Osteoblast (primary cell): ENCODE results near the gene ZBTB40. TPM values are rescaled to one million over a fixed set of nuclear protein-coding genes. Genes with fewer than 3 reads are reported as not detected.

ENCODE experiments used
- DNase-seq: peaks from one replicate; pipeline ENCODE4 v3.0.0; 2011; ENCODE audit warnings: low spot score, mixed read lengths; ENCODE audit not compliant: insufficient read length; ENCODE audit errors: missing footprints
- H2AFZ ChIP-seq: 2 replicates; pipeline ENCODE4 v1.6.0; 2011; ENCODE audit warnings: mild to moderate bottlenecking, low read length
- H3K27ac ChIP-seq: 2 replicates; pipeline ENCODE4 v1.5.1; 2011; ENCODE audit warnings: mild to moderate bottlenecking, low read depth, low read length, moderate library complexity
- H3K27me3 ChIP-seq: 2 replicates; pipeline ENCODE4 v1.6.0; 2012; ENCODE audit warnings: mild to moderate bottlenecking, control low read depth, inconsistent platforms, low read length, moderate library complexity; ENCODE audit not compliant: insufficient read depth
- H3K36me3 ChIP-seq: 2 replicates; pipeline ENCODE4 v1.5.1; 2011; ENCODE audit warnings: mild to moderate bottlenecking, low read length, control low read depth, moderate library complexity; ENCODE audit not compliant: insufficient read depth
- H3K4me1 ChIP-seq: 2 replicates; pipeline ENCODE4 v1.5.1; 2011; ENCODE audit warnings: mild to moderate bottlenecking, low read length, control low read depth, moderate library complexity; ENCODE audit not compliant: insufficient read depth
- H3K4me2 ChIP-seq: 2 replicates; pipeline ENCODE4 v1.6.0; 2011; ENCODE audit warnings: mild to moderate bottlenecking, low read length; ENCODE audit not compliant: insufficient read depth
- H3K4me3 ChIP-seq: fragments of 200-600 bp; sonication (generic); 3 replicates; pipeline ENCODE4 v1.5.1; 2012; ENCODE audit warnings: mild to moderate bottlenecking, low read length, inconsistent platforms; ENCODE audit not compliant: insufficient read depth
- H3K79me2 ChIP-seq: 2 replicates; pipeline ENCODE4 v1.6.0; 2012; ENCODE audit warnings: mild to moderate bottlenecking, low read length, control low read depth, inconsistent platforms; ENCODE audit not compliant: insufficient read depth
- H3K9me3 ChIP-seq: 2 replicates; pipeline ENCODE4 v1.5.1; 2011; ENCODE audit warnings: low read depth, low read length, control low read depth
- H4K20me1 ChIP-seq: 2 replicates; pipeline ENCODE4 v1.6.0; 2012; ENCODE audit warnings: mild to moderate bottlenecking, low read length, control low read depth; ENCODE audit not compliant: insufficient read depth
- total RNA-seq: library from RNA; depleted of rRNA; stranded (reverse); fragments of >200 nt; gene quantifications from 2 replicates; pipeline ENCODE4 v1.2.3, GENCODE V29; 2012
- TF ChIP-seq, protein P1 (sequence below): IDR thresholded peaks from 2 replicates; pipeline ENCODE4 v1.5.1; 2011; ENCODE audit warnings: mild to moderate bottlenecking, low read depth, low read length, moderate library complexity; ENCODE audit errors: extremely low read depth

The ZBTB40 gene
- total RNA-seq, 1 donor, result 16.3 TPM

DNA sequence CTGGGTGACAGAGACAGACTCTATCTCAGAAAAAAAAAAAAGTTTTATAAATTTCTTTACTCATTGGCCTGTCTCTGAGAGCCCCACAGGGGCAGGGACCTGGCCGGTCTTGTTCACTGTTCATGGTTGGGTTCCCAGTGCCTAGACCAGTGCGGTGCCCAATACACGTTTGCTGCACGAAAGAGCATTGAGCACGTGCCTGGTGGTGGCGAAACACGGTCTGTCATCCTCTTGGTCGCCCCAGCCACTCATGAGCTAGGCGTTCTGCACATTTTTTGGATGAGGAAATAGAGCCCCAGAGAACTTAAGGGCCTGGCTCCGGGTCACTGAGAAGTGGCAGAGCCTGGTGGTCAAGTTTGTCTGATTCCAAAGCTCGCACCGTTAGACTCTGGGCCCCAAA lies 93.0 kb downstream of the ZBTB40 start:
- Histone ChIP-seq H4K20me1 (no peaks in the 10 kb centered on the region), H3K27me3 (peaks cover 48% of the 10 kb centered on the region)

DNA sequence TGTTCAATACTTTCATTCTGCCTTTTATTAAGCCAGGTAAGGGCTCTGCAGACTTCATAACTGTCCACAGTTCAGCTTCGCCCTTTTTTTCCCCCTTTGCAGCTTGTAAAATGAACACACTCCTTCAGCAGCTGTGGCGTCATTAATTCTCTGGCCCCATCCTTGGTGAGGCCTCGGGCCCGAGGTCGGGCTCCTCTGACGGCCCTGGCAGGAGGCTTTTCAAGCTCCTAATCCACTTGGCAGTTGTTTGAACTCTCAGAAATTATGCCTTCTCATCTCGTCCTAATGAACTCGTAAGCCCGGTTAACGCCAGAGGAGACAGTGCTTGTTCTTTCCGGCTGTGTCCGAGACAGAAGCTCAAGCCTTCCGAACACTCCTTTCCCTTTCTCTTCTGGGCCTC lies 93.5 kb downstream of the ZBTB40 start:
- H3K36me3 ChIP-seq, result no peaks in the 10 kb centered on the region
- H3K27ac ChIP-seq, result no peak overlapping the region
- no peaks in the 10 kb centered on the region for H3K4me1 ChIP-seq
- no peaks in the 10 kb centered on the region for H3K79me2 ChIP-seq
- no peaks in the 10 kb centered on the region for H3K9me3 ChIP-seq
- no peak overlapping the region for H3K4me3 ChIP-seq
- peaks cover 52% of the 10 kb centered on the region for H3K27me3 ChIP-seq
- H4K20me1 ChIP-seq, result no peaks in the 10 kb centered on the region
- no peak overlapping the region for H2AFZ ChIP-seq
- TF ChIP-seq, protein P1, sequence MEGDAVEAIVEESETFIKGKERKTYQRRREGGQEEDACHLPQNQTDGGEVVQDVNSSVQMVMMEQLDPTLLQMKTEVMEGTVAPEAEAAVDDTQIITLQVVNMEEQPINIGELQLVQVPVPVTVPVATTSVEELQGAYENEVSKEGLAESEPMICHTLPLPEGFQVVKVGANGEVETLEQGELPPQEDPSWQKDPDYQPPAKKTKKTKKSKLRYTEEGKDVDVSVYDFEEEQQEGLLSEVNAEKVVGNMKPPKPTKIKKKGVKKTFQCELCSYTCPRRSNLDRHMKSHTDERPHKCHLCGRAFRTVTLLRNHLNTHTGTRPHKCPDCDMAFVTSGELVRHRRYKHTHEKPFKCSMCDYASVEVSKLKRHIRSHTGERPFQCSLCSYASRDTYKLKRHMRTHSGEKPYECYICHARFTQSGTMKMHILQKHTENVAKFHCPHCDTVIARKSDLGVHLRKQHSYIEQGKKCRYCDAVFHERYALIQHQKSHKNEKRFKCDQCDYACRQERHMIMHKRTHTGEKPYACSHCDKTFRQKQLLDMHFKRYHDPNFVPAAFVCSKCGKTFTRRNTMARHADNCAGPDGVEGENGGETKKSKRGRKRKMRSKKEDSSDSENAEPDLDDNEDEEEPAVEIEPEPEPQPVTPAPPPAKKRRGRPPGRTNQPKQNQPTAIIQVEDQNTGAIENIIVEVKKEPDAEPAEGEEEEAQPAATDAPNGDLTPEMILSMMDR, result no peak
- H3K4me2 ChIP-seq, result peak overlapping the region; percentile 9
- peak; percentile 63 for DNase-seq

More for the DNA sequence above, 93.0 kb downstream of the ZBTB40 start:
- Histone ChIP-seq H3K27ac (no peak overlapping the region), H3K79me2 (no peaks in the 10 kb centered on the region), H3K4me3 (no peak overlapping the region), H3K4me1 (no peaks in the 10 kb centered on the region), H3K4me2 (no peak overlapping the region), H3K36me3 (no peaks in the 10 kb centered on the region), H3K9me3 (no peaks in the 10 kb centered on the region), H2AFZ (no peak overlapping the region)
- DNase-seq, result no peak
- TF ChIP-seq, protein P1, result no peak

DNA sequence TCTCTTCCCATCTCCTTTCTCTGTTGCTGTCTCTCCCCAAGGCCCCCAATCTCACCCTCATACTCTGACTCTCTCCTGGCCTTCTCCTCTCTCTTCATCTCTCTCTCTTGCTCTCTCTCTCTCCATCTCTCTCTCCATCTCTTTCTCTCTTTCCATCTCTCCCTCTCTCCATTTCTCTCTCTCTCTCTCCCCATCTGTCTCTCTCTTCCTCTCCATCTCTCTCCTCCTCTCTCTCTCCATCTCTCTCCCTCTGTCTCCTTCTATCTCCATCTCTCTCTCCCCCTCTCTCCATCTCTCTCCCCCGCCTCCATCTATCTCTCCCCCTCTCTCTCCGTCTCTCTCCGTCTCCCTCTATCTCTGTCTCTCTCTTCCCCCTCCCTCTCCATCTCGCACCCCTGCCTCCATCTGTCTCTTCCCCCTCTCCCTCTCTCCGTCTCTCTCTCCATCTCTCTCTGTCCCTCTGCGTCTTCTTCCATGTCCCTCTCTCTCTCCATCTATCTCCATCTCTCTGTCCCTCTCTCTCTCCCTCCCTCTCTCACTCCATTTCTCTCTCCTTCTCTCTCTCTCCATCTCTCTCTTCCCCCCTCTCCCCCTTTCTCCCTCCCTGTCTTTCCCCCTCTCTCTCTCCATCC lies 95.7 kb downstream of the ZBTB40 start:
- H3K27me3 ChIP-seq, result peaks cover 56% of the 10 kb centered on the region

DNA sequence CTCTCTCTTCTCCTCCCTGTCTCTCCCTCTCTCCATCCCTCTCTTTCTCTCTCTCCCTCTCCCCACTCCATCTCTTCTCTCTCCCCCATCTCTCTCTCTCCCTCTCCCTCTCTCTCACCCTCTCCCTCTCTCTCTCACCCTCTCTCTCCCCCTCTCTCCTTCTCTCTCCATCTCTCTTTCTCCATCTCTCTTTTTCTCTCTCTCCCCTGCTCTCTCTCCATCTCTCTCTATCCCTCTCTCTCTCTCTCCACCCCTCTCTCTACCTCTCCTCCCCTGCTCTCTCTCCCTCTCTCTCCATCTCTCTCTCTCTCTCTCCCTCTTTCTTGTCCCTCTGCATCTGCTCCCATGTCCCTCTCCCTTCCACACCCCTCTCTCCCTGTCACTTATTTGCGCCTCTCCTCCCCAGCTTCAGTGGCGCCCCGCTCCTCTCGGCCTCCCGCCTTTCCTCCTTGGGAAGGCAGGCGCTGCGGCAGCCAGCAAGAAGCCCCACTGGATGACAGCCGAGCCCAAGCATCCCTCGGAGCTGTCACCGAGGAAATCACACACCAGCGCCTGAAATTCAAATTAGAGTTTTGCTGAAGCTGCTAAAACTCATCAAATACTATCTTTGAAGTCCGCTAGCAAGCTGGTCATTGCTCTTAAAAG lies 96.3 kb downstream of the ZBTB40 start:
- no peak overlapping the region for H3K4me2 ChIP-seq
- peak; percentile 13 for DNase-seq
- H3K36me3 ChIP-seq, result no peaks in the 10 kb centered on the region
- H3K27me3 ChIP-seq, result peaks cover 60% of the 10 kb centered on the region
- H3K79me2 ChIP-seq, result no peaks in the 10 kb centered on the region
- H3K4me1 ChIP-seq, result no peaks in the 10 kb centered on the region
- no peak overlapping the region for H2AFZ ChIP-seq
- no peak overlapping the region for H3K27ac ChIP-seq
- TF ChIP-seq, protein P1, result no peak
- no peaks in the 10 kb centered on the region for H3K9me3 ChIP-seq
- no peaks in the 10 kb centered on the region for H4K20me1 ChIP-seq
- H3K4me3 ChIP-seq, result no peak overlapping the region

More for the DNA sequence above, 95.7 kb downstream of the ZBTB40 start:
- Histone ChIP-seq H3K4me1 (no peaks in the 10 kb centered on the region), H3K36me3 (no peaks in the 10 kb centered on the region), H3K4me3 (no peak overlapping the region), H3K79me2 (no peaks in the 10 kb centered on the region), H4K20me1 (no peaks in the 10 kb centered on the region), H3K4me2 (no peak overlapping the region), H3K9me3 (no peaks in the 10 kb centered on the region), H3K27ac (no peak overlapping the region), H2AFZ (no peak overlapping the region)
- TF ChIP-seq, protein P1, result no peak
- DNase-seq, result peak; percentile 52
